Mesenchymal stem cell (in vitro differentiated cells and primary cell): ENCODE data around the gene BMPR1A.
"Not testable (repeated sequence)": the region's sequence is repeated elsewhere in the genome, so short reads cannot be mapped to it uniquely, and the experiment has no call there.

ENCODE experiments used
- DNase-seq: peaks from one replicate; pipeline ENCODE4 v3.0.0-alpha.2; 2013
- H2AFZ ChIP-seq: one replicate; pipeline ENCODE4 v1.6.1; 2013; ENCODE audit warnings: low read depth, mild to moderate bottlenecking, control low read depth, inconsistent platforms, low read length, moderate library complexity
- H2AK5ac ChIP-seq: 2 replicates; pipeline ENCODE4 v1.6.1; 2013; ENCODE audit warnings: low read length, moderate library complexity, mild to moderate bottlenecking, inconsistent platforms; ENCODE audit not compliant: severe bottlenecking
- H2BK120ac ChIP-seq: one replicate; pipeline ENCODE4 v1.6.1; 2013; ENCODE audit warnings: low read depth, mild to moderate bottlenecking, inconsistent platforms, low read length, moderate library complexity
- H2BK12ac ChIP-seq, 2 experiments: one replicate each; pipeline ENCODE4 v1.6.1; 2013; ENCODE audit warnings: inconsistent platforms in 2 of 2, low read length in 2 of 2, mild to moderate bottlenecking in 2 of 2, moderate library complexity in 2 of 2, control low read depth in 1 of 2
- H2BK15ac ChIP-seq: one replicate; pipeline ENCODE4 v1.6.1; 2013; ENCODE audit warnings: mild to moderate bottlenecking, low read depth, inconsistent platforms; ENCODE audit not compliant: poor library complexity, severe bottlenecking
- H2BK5ac ChIP-seq: 2 replicates; pipeline ENCODE4 v1.6.1; 2013; ENCODE audit warnings: low read depth, mild to moderate bottlenecking, low read length, control low read depth, inconsistent platforms; ENCODE audit not compliant: poor library complexity, severe bottlenecking
- H3K14ac ChIP-seq, 2 experiments: one replicate each; pipeline ENCODE4 v1.6.1; 2013; ENCODE audit warnings: inconsistent platforms in 2 of 2, low read length in 2 of 2, control low read depth in 1 of 2, mild to moderate bottlenecking in 1 of 2, moderate library complexity in 1 of 2
- H3K18ac ChIP-seq, 2 experiments: one replicate each; pipeline ENCODE4 v1.6.1; 2013; ENCODE audit warnings: inconsistent platforms in 2 of 2, low read length in 2 of 2, control low read depth in 1 of 2, low read depth in 1 of 2, mild to moderate bottlenecking in 1 of 2
- H3K23ac ChIP-seq, 2 experiments: one replicate each; pipeline ENCODE4 v1.6.1; 2013; ENCODE audit warnings: inconsistent platforms in 2 of 2, low read length in 2 of 2, mild to moderate bottlenecking in 2 of 2, moderate library complexity in 2 of 2, control low read depth in 1 of 2
- H3K27ac ChIP-seq: 2 replicates; pipeline ENCODE4 v1.5.1; 2013; ENCODE audit warnings: mild to moderate bottlenecking, moderate library complexity, low read length, control low read depth, inconsistent platforms; ENCODE audit not compliant: poor library complexity, severe bottlenecking
- H3K27me3 ChIP-seq, 2 experiments: 2 replicates each; pipeline versions ENCODE4 v1.6.1 to v1.7.0; 2013; ENCODE audit warnings: low read length in 2 of 2, mild to moderate bottlenecking in 2 of 2, moderate library complexity in 2 of 2, control low read depth in 1 of 2, inconsistent platforms in 1 of 2; ENCODE audit not compliant: control insufficient read depth in 1 of 2, insufficient read depth in 1 of 2
- H3K36me3 ChIP-seq, 2 experiments: 2 replicates each; pipeline versions ENCODE4 v1.6.1 to v1.7.0; 2013; ENCODE audit warnings: low read length in 2 of 2, control low read depth in 1 of 2, inconsistent platforms in 1 of 2, low read depth in 1 of 2, mild to moderate bottlenecking in 1 of 2; ENCODE audit not compliant: insufficient read depth in 2 of 2, control insufficient read depth in 1 of 2
- H3K4ac ChIP-seq, 2 experiments: one replicate each; pipeline ENCODE4 v1.6.1; 2013; ENCODE audit warnings: inconsistent platforms in 2 of 2, low read length in 2 of 2, mild to moderate bottlenecking in 2 of 2, moderate library complexity in 2 of 2, control low read depth in 1 of 2, low read depth in 1 of 2
- H3K4me1 ChIP-seq: 2 replicates; pipeline ENCODE4 v1.6.1; 2013; ENCODE audit warnings: low read depth, low read length, control low read depth; ENCODE audit not compliant: control insufficient read depth, insufficient read depth
- H3K4me2 ChIP-seq: 2 replicates; pipeline ENCODE4 v1.6.1; 2013; ENCODE audit warnings: low read length, mild to moderate bottlenecking, inconsistent platforms; ENCODE audit not compliant: poor library complexity, severe bottlenecking
- H3K4me3 ChIP-seq, 2 experiments: 2 replicates each; pipeline versions ENCODE4 v1.5.1 to v1.7.0; 2013; ENCODE audit warnings: low read length in 2 of 2, mild to moderate bottlenecking in 2 of 2, control low read depth in 1 of 2, low read depth in 1 of 2; ENCODE audit not compliant: insufficient read depth in 1 of 2
- H3K79me1 ChIP-seq: replicated peaks from 2 replicates; pipeline ENCODE4 v1.6.1; 2013; ENCODE audit warnings: mild to moderate bottlenecking, control low read depth, low read length, inconsistent platforms; ENCODE audit not compliant: poor library complexity, severe bottlenecking
- H3K9ac ChIP-seq: 2 replicates; pipeline ENCODE4 v1.7.0; 2013; ENCODE audit warnings: mild to moderate bottlenecking, low read length, moderate library complexity
- H3K9me3 ChIP-seq: 2 replicates; pipeline ENCODE4 v1.7.0; 2013; ENCODE audit warnings: mild to moderate bottlenecking, low read length; ENCODE audit not compliant: control insufficient read depth
- H4K8ac ChIP-seq: one replicate; pipeline ENCODE4 v1.6.1; 2013; ENCODE audit warnings: inconsistent platforms, mild to moderate bottlenecking, low read length, moderate library complexity
- H4K91ac ChIP-seq: one replicate; pipeline ENCODE4 v1.6.1; 2013; ENCODE audit warnings: mild to moderate bottlenecking, low read length, inconsistent platforms
- WGBS: methylation state at CpG from one replicate; pipeline ENCODE4 v1.1.7; 2013; ENCODE audit warnings: mixed read lengths; 5-methylcytosine and 5-hydroxymethylcytosine counted together

Gene BMPR1A

DNA sequence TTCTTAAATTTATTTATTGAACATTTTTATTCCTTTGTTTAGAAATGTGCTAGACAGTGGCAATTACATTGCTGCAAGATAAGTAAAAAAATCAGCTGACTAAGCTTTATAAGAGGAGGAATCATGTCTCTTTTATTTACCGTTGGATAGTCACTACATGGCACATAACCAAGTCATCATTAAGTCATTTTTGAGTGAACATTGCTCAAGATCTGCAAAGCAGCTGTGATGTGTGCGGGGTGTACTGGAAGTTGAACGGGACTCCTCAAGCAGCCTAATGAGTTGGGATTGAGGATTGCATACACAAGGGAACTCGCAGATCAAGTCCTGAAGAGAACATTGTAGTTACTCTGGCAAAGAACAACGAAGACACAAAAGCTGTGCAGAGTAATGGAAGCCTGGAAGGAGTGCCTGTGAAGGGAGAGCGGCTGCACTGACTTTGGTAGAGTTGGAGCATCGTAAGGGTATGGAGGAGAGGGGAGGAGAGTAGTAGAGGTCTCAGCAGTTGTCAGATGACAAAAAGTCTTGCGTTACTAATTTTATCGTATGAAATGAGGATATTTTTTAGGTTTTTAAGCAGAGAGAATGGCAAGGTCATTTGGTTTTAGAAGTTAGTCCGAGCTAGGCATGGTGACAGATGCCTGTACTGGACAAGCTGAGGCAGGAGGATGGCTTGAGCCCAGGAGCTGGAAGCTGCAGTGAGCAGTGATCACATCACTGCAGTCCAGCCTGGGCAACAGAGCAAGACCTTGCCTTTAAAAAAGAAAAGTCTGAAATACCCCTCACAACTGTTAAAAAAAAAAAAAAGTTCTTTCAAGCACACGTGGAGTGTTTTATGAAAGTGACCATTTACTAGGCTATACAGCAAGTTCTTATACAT is 95.1 kb downstream of the BMPR1A start:
- Histone ChIP-seq H4K91ac (no peak overlapping the region), H3K23ac (no peak overlapping the region), H2AK5ac (no peak overlapping the region), H3K4me2 (no peak overlapping the region), H3K14ac (no peak overlapping the region), H3K4ac (no peak overlapping the region), H3K9me3 (no peaks in the 10 kb centered on the region), H3K27me3 (no peaks in the 10 kb centered on the region), H2BK12ac (no peak overlapping the region), H4K8ac (no peak overlapping the region), H3K4me1 (no peaks in the 10 kb centered on the region), H3K9ac (peak overlapping the region; percentile 65), H3K27ac (no peak overlapping the region), H2BK120ac (no peak overlapping the region), H3K79me1 (peaks cover 11% of the 10 kb centered on the region), H2AFZ (no peak overlapping the region), H2BK5ac (no peak overlapping the region), H3K4me3 (peak overlapping the region in 1 of 2 experiments; percentile 52), H3K18ac (no peak overlapping the region), H2BK15ac (no peak overlapping the region), H3K36me3 (peaks cover 0 to 9% of the 10 kb centered on the region in 2 experiments)
- no peak for DNase-seq
- 97% methylated on average over 9 of the region's 11 CpGs for WGBS

DNA sequence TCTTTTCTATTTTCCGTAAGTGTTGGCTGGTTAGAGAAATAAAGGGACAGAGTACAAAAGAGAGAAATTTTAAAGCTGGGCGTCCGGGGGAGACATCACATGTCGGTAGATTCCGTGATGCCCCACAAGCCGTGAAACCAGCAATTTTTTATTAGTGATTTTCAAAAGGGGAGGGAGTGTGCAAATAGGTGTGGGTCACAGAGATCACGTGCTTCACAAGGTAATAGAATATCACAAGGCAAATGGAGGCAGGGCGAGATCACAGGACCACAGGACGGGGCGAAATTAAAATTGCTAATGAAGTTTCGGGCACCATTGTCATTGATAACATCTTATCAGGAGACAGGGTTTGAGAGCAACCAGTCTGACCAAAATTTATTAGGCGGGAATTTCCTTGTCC is 97.2 kb downstream of the BMPR1A start:
- not testable (repeated sequence) for H3K23ac ChIP-seq, H2BK15ac ChIP-seq, DNase-seq, H3K4ac ChIP-seq, H3K14ac ChIP-seq, H3K18ac ChIP-seq, H3K9ac ChIP-seq, H3K27me3 ChIP-seq, H4K8ac ChIP-seq, H2BK5ac ChIP-seq, H2BK12ac ChIP-seq, H3K4me3 ChIP-seq, H3K9me3 ChIP-seq, H3K4me1 ChIP-seq, H3K4me2 ChIP-seq, H4K91ac ChIP-seq, H3K36me3 ChIP-seq, H2AK5ac ChIP-seq, H2AFZ ChIP-seq, H2BK120ac ChIP-seq, H3K27ac ChIP-seq
- H3K79me1 ChIP-seq: peaks cover 10% of the 10 kb centered on the region
- 95% methylated on average over 12 of the region's 12 CpGs for WGBS

GRCh38 chr10:86855513-86855912 is 99.1 kb downstream of the BMPR1A start:
- H4K91ac ChIP-seq: no peak overlapping the region
- no peak overlapping the region for H2BK120ac ChIP-seq
- H3K4ac ChIP-seq: no peak overlapping the region
- no peak for DNase-seq
- H3K9ac ChIP-seq: no peak overlapping the region
- H3K4me1 ChIP-seq: no peaks in the 10 kb centered on the region
- H2AFZ ChIP-seq: no peak overlapping the region
- no peak overlapping the region for H3K4me3 ChIP-seq
- H2BK12ac ChIP-seq: no peak overlapping the region
- no peak overlapping the region for H3K23ac ChIP-seq
- H3K27ac ChIP-seq: no peak overlapping the region
- no peak overlapping the region for H4K8ac ChIP-seq
- H3K79me1 ChIP-seq: peaks cover 12% of the 10 kb centered on the region
- no peak overlapping the region for H3K18ac ChIP-seq
- peaks cover 0 to 13% of the 10 kb centered on the region in 2 experiments for H3K36me3 ChIP-seq
- no peak overlapping the region for H3K14ac ChIP-seq
- no peaks in the 10 kb centered on the region for H3K9me3 ChIP-seq
- H2BK5ac ChIP-seq: no peak overlapping the region
- no peak overlapping the region for H3K4me2 ChIP-seq
- no peak overlapping the region for H2BK15ac ChIP-seq
- H3K27me3 ChIP-seq: no peaks in the 10 kb centered on the region
- 79% methylated on average over 1 of the region's 1 CpG for WGBS
- no peak overlapping the region for H2AK5ac ChIP-seq

- no peak overlapping the region for H3K23ac ChIP-seq
- no peak overlapping the region for H3K9ac ChIP-seq
- DNase-seq: no peak
- no peak overlapping the region for H3K4me2 ChIP-seq
- no peak overlapping the region for H4K91ac ChIP-seq
- no peak overlapping the region for H2BK15ac ChIP-seq
- H3K4me1 ChIP-seq: no peaks in the 10 kb centered on the region
- H3K18ac ChIP-seq: no peak overlapping the region
- peaks cover 12% of the 10 kb centered on the region for H3K79me1 ChIP-seq
- no peak overlapping the region for H2BK120ac ChIP-seq
- H4K8ac ChIP-seq: no peak overlapping the region
- WGBS: 94% methylated on average over 4 of the region's 7 CpGs
- H3K36me3 ChIP-seq: peaks cover 0 to 13% of the 10 kb centered on the region in 2 experiments
- no peak overlapping the region for H3K27ac ChIP-seq
- H2AK5ac ChIP-seq: no peak overlapping the region
- H3K27me3 ChIP-seq: no peaks in the 10 kb centered on the region
- no peak overlapping the region for H2AFZ ChIP-seq
- H3K9me3 ChIP-seq: no peaks in the 10 kb centered on the region
- H3K14ac ChIP-seq: no peak overlapping the region
- H2BK12ac ChIP-seq: no peak overlapping the region
- no peak overlapping the region for H3K4ac ChIP-seq
- no peak overlapping the region for H3K4me3 ChIP-seq
- H2BK5ac ChIP-seq: no peak overlapping the region
These were observed 99.7 kb downstream of the BMPR1A start for GRCh38 chr10:86856156-86856555.
